ENCODE data around the gene DPEP1.

DNA sequence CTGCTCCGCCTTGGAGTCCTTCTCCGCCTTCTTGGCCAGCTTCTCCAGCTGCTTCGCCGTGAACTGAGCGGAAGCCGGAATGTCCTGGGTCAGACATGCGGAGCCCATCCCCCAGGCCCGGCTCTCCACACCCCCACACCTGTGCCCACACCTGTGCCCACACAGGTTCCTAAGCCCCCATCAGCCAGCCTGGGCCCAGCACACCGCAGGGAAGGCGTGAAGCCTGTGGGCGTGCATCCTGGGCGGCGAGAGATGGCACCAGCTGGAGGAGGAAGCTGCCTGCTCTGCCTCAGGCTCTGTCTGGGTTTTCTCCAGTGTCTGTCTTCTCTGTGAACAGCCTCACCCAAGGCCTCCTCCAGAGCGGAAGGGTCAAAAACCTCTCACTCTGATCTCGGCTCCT, 38.1 kb downstream of the DPEP1 start:
- TF ChIP-seq, protein P1, sequence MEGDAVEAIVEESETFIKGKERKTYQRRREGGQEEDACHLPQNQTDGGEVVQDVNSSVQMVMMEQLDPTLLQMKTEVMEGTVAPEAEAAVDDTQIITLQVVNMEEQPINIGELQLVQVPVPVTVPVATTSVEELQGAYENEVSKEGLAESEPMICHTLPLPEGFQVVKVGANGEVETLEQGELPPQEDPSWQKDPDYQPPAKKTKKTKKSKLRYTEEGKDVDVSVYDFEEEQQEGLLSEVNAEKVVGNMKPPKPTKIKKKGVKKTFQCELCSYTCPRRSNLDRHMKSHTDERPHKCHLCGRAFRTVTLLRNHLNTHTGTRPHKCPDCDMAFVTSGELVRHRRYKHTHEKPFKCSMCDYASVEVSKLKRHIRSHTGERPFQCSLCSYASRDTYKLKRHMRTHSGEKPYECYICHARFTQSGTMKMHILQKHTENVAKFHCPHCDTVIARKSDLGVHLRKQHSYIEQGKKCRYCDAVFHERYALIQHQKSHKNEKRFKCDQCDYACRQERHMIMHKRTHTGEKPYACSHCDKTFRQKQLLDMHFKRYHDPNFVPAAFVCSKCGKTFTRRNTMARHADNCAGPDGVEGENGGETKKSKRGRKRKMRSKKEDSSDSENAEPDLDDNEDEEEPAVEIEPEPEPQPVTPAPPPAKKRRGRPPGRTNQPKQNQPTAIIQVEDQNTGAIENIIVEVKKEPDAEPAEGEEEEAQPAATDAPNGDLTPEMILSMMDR (IDR thresholded peaks at IDR 0.05; ENCODE audit: low read depth, low read length), result no peak
- TF ChIP-seq EZH2phosphoT487 (IDR thresholded peaks at IDR 0.05; ENCODE audit: low read depth), result no peak
